ENCODE measurements around the gene ETFA.
A peak's percentile ranks its signal among the peaks of the same experiment; 100 is the strongest.

The ETFA gene

DNA sequence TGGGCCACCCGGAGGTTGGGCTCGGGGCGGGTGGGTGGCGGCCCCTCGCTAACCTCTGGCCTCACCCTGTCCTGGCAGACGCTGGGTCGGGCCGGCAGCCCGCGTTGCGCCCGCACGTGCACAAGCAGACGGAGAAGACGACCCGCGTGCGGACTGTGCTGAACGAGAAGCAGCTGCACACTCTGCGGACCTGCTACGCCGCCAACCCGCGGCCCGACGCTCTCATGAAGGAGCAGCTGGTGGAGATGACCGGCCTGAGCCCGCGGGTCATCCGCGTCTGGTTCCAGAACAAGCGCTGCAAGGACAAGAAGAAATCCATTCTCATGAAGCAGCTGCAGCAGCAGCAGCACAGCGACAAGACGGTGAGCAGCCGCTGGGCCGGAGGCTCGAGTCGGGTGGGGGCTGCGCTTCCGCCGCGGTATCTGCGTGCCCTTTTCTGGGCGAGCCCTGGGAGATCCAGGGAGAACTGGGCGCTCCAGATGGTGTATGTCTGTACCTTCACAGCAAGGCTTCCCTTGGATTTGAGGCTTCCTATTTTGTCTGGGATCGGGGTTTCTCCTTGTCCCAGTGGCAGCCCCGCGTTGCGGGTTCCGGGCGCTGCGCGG, 29.0 kb upstream of the ETFA start:
- DNase-seq (ENCODE audit: low spot score): no peak

DNA sequence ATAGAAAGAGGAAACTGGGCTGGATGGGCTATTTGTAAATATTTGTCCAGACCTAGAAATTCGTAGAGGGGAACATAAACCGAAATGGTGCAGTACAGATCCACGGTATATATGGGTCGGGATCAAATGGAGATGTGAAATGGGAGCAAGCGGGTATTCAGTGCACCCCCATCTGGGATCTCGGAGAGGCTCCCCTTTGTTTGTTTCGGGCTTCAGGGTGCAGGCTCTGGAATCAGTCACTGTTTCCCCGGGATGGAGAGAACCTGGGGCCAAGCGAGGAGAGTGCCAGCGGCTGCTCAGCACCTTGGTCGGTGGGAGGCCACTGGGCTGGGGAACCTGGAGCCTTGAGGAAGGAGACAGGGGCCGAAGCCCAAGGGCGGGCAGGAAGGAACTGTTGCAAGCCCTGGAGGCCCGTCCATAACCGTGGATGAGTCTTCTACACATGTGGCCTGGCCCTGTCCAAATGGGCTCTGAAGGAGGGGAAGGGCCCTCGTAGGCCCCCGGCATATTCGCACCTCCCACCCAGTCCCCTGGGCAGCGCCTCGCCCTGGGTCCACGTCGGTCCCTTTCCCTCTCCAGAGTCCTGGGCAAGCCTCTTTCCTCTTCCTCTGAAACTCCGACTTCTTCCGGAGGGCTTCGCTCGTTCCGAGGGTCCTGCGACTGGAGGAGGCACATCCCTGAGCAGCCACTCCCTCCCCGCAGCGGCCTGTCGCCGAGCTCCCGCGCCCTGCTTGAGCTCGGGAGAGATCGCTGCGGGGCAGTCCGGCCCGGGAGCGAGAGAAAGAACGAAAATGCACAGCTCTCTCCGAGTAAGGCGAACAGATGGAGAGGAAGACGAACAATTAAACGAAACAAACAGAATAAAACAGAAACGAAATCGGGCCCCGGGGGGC, 28.3 kb upstream of the ETFA start:
- no peak for DNase-seq (ENCODE audit: low spot score)

DNA sequence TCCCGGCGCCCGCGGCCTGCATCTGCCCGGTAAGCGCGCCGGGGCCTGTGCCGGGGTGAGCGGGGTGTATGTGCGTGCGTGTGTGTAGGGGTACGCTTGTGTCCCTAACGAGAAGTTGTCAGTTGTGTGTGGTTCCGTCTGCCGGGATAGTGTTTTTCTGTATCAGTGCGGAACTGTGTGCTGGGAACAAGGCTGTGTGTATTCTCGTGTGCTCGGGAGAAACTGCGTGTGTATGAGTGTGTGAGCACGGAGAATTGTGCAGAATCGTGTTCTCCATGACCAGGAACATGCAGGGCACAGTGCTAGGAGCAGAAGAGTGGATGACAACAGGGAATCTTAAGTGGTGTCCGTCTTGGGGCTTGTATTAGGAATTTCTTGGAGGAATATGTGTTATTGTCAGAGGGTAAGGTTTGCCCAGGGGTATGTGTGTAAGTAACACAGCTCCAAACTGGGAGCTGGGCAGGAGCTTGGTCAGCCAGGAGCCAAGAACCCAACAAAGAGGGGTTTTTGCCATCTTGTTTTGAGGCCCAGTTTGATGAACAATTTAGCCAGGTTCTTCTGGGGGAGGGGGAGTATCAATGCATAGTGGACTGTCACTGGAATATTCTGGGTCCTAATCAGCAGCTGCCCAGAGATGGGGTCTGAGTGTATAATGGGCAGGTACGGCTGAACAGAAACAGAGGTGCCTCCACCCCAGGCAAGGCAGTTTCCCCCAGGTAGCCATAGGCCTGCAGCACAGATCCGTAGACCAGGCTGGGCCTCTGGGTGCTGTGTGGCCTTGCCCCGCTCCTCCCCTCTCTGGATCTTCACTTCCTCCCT, 27.4 kb upstream of the ETFA start:
- DNase-seq (ENCODE audit: low spot score): no peak

DNA sequence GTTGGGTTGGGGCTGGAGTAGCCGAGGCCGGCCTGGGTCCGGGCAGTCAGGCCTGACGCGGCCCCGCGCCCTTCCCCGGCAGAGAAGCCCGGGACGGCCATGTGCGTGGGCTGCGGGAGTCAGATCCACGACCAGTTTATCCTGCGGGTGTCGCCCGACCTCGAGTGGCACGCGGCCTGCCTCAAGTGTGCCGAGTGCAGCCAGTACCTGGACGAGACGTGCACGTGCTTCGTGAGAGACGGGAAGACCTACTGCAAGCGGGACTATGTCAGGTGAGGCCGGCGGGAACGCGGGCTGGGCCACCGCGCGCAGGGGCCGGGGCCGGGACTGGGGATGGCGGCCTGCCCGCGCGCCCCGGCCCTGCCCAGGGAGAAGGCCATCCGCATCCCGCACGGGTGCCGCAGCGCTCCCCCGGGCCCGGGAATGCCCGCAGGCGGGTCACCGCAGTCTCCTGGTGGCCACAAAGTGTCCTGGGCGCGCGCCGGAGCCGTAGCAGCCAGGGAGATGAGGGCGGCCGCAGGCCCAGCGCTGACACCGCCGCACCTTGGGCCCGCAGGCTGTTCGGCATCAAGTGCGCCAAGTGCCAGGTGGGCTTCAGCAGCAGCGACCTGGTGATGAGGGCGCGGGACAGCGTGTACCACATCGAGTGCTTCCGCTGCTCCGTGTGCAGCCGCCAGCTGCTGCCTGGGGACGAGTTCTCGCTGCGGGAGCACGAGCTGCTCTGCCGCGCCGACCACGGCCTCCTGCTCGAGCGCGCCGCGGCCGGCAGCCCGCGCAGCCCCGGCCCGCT, 26.6 kb upstream of the ETFA start:
- DNase-seq (ENCODE audit: low spot score): no peak

DNA sequence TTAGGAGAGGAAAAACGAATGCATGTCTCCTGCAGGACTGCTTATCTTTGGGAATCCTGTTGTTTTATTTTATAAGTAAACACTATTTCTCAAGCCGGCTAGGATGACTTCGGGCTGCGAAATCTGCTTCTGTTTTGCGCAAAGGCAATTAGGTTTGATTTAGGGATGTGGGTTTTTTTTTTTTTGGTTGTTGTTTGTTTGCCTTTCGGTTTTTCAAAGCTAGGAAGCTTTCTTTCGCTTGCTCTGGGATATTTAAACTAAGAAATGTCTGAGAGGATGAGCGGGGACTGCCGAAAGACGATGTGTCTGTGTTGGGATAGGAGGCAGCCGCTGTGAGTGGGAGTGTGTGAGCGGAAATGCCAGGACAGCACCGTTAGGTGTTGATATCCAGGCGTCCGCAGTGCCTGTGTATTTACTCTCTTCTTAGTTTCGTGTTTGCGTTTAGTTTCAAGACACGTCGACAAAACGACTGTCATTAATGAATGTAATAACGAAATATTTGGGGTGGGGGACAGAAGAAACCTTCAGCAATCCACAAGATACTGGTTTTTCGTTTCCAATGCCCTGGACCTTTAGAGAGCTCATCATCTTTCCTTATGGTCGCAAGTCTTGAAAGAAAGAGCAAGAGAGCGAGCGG, 25.9 kb upstream of the ETFA start:
- DNase-seq (ENCODE audit: low spot score): peak; percentile 66

DNA sequence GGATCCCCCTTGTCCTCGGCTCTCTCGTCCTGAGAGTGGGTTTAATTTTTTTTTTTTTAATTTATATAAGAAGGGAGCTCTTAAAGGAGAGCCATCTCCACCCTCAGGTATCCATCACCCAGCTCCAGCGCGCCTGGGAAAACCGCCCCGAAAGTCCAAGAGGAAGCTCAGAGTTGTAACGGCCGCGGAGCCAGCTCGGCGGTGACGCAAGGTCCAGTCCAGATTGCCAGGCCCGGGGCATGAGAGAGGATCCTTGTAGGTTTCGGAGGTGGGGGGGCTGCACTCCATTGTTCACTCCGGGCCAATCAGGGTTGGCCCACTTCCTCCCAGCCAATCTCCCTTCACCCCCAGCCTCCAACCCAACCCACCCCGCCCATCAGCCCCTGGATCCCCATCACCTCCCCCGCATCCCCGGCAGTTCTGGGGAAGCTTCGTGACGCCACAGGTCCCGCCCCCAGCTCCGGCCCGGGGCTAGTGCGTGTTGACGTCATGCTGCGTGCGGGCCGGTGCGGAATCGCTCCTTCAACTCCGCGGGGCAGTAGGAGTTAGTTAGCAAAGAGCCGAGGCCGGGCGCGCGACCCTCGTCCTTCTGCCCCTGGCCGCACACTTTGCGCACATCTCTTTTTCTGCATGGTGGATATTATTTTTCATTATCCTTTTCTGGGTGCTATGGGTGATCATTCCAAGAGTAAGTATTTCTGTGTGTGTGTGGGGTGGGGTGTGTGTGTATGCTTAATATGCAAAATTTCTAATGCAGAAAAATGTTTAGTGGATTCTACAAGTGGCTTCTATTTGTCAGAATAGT, 25.2 kb upstream of the ETFA start, which contains the start of gene ISL2:
Gene ISL2, plus strand, starts transcription at position 520 of the 805 bp plus-strand sequence. Its CDS starts 111 bp downstream, at position 631.
- peak; percentile 99 for DNase-seq (ENCODE audit: low spot score)

DNA sequence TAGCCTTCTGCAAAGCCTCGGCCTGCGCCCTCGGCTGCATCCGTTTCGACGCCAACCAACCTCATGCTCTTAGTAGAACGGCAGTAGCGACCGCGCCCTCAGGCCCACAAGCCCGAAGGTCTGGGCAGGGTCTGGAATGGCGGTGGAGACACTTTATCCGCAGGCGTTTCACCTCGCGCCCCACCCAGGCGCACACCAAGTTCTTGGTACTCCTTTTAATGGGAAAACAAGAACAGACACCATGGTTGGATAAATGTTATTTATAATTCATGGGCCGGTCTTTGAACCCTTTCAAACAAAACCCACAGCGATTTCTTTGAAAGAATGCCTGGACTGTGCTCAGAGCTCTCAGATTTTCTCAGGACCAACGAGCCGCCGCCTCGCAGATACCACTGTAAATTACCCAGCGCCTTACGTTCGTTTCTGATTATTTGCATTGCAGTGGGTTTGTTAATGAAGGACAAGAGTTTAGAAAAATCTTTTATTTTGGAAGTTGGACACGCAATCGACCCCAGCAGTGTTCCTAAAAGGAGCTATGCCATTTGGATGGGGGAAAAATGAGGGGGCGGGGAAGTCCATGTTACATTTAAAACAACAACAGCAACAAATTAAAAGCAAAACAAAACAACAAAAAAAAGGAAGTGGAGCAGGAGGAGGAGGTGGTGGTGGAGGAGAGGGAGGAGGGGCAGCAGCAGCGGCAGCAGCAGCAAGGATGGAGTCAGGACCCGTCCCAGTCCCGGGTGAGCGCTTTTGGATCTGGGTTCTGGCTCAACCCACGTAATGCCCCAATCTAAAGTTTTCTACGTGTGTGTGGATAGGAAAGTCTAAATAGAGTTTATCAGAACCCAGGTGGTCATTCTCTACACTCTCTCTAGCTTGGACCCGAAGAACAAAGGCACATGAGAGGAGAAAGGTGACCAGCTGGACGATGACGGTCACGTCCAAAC, 24.3 kb upstream of the ETFA start:
- peak; percentile 50 for DNase-seq (ENCODE audit: low spot score)

DNA sequence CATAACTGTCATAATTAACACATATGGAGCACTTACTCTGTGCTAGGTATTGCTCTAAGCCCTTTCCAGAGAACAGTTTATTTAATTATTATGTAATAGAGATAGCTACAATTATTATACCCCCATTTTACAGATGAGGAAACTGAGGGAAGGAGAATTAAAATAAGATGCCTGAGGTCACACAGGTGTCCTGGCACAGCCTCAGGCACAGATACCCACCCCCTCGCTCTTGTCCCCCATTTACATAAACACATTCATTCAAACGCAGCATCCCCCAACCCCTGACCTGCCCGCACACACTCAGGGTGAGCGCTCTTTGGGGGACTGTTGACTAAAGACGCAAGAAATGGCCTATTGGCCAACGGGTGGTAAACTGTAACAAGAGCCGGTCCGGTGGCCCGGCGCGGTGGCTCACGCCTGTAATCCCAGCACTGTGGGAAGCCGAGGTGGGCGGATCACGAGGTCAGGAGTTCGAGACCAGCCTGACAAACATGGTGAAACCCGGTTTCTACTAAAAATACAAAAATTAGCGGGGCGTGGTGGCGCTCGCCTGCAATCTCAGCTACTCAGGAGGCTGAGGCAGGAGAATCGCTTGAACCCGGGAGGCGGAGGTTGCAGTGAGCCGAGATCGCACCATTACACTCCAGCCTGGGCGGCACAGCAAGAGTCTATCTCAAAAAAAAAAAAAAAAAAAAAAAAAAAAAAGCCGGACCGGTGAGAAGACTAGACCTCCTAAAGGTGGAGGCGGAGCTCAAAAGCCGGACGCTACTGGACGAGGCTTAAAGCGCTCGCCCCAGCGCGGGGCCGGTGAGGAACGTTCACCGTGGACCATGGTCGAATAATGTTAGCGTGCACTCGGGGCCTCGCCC, 23.4 kb upstream of the ETFA start:
- DNase-seq (ENCODE audit: low spot score): no peak

DNA sequence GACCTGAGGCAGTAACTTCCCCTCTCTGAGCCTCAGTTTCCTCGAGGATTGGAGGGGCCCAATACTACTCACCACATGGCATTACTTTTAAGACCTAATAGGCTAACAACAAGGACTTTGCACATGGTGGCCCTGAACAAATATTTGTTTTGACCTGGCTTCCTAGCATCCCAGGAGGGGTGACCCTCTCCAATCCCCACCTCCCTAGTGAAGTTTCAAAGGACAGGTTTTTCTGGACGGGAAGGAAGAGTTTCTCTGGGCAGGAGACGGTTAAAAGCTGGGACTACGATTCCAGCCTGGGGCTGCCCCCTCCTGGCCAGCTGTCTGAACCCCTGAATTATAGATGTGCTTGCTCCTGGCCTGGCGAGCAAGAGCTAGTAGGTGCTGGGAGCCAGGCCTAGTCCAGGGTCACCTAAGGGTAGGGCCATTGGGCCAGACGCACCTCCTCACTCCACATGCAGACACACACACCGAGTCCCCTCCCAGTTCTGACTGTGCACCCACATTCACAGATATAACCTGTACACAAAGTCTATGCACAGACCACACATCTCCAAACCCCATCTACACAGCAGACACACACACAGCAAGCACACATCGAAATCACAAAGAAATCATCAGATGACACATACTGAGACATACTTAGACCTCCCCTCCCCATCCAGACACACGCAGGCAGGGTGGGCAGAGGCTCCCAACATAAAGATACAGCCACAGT, 22.6 kb upstream of the ETFA start:
- no peak for DNase-seq (ENCODE audit: low spot score)

DNA sequence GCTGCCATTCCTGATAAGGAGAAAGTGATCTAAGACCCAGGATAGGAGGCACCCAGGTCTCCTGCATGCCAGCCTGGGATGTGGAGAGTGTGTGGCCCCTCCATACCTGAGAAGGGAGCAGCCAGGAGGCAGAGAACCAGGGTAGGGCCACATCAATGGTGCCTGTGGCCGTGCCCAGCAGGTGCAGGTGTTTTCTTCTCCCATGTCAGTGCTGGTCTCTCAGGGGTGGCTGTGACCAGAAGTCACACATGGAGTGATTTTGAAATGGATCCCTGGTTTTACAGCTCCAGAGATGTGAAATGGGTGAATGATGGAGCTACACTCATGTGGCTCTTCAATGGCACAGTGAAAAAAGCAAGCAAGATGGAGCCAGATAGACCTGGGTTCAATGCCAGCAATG, 22.0 kb upstream of the ETFA start:
- DNase-seq (ENCODE audit: low spot score): no peak

DNA sequence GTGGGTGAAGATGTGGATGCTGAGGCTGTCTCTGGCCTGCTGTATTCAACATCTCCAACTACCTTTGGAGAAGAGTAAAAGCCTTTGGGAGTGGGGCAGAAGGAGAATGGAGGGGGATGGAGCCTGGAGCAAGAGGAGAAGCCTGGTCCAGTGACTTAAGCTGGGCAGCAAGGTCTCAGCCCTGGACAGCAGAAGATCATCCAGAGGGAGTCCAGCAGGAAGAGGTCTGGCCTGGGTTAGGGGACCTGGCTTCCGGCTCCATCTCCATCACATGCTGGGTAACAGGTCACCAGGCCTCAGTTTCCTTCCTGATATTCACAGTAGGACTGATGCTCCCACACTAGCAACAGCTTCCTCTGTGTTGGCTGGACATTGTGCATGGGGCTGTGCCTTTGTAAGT, 21.5 kb upstream of the ETFA start:
- no peak for DNase-seq (ENCODE audit: low spot score)

DNA sequence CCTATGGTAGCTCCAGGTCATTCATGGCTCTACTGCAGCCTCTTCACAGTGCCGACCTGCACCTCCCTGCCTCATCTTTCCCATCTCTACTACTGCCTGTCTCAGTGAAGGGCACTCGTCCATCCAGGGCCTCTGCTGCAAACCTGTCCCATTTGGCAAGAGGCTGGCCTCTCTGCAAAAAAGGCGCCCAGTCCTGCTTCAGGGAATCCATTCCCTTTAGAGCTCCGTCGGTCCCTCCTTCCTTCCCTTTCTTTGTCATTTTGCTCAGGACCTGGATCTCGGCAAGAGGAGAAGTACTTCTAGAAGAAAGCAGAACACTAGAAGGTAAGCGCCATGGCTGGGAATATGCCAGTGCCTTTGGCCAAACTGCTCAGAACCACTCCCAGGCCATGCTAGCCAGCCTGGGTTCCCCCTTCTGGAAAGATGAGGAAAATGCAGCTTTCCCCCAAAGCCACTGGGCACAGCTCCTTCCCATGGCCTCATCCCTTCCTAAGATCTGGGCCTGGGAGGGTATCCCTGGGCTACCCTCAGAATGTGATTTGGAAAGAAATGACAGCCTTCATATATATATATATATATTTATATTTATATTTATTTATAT, 18.9 kb upstream of the ETFA start:
- DNase-seq (ENCODE audit: low spot score): peak; percentile 73

DNA sequence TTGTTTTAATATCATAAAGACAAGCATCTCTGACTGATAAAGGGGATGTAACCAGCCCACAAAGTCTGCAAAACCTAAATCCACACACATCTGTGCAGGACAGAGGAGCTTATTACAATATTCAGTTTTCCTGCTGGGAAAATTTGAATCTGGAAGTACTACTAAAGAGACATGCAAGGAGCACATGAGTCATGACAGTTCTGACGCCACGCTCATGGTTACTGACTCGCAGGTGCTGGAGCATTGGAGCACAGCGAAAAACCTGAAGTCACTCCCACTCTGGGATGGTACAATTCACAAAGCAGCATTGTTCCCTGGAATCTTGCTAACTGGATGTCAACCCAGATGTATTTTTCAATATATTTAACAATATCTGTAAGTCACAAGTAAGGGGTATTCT, 17.7 kb upstream of the ETFA start:
- DNase-seq (ENCODE audit: low spot score): no peak

DNA sequence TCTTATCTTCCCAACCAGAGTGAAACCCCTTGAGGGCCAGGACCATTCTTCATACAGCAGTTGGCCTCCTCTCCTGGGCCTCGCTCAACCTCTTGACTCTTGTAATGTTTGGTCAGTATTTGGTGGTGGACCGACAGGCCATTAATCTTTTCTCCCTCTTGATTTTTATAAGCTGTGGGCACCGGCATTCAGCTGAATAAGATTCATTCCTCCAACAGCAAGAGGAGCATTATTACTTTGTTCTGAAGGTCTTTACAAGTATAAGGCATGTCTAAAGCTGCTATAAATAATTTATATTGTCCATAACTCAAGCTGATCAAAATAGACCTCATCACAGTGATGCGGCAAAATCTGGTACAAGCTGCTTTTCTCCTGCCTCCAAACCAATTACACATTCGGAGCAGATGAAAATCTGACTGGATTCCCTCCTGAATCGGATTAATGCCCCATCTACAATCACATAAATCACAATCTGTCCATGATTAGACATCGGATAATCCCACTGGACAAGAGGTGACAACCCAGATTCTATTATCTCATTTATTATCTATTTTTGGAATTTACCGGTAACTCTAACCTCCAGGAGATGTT, 16.9 kb upstream of the ETFA start:
- no peak for DNase-seq (ENCODE audit: low spot score)

DNA sequence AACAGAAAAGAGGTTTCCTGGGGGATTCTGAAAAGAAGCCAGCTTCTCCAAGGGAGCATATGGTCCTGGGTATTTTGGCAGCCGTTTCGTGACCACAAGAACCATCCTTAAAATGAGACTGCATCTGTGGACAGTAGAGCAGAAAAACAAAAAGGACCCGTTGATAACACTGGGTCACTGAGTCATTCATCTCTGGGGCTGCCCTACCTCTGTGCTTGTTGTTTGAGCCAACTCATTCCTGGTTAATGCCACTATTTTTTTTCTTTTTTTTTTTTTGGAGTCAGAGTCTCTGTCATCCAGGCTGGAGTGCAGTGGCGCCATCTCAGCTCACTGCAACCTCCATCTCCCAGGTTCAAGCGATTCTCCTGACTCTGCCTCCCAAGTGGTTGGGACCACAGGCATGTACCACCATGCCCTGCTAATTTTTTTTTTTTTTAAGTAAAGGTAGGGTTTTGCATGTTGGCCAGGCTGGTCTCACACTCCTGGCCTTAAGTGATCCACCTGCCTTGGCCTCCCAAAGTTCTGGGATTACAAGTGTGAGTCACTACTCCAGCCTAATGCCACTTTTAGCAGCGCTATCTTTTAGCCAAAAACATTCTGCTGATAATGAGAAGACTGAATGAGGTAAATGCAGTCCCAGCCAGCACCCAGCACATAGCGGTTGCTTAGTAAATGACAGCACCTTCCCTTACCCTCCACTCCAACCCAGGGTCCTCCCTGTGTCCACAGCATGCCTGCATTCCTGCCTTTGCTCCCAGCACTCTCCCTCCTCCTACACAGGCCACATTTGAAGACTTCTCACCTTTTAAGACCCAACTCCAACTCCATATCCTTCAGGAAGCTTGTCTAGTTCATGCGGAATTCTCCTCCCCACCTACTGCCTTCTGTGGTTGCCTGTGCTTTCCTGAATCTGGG, 16.2 kb upstream of the ETFA start:
- DNase-seq (ENCODE audit: low spot score): no peak

DNA sequence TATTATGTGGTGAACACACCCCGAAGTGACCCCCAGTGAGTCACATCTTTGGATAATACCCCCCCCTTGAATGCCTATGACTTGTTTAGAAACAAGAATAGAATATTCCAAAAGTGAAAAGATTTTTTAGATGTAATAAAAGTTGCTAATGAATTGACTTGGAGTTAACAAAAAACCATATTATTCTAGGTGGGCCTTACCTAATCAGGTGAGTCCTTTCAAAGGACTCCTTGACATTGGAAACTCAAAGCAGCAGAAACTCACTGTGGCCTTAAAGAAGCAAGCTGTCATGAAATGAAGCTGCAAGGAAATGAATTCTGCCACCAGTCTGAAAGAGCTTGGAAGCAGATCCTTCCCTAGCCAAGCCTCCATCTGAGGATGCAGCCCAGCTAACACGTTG, 14.4 kb upstream of the ETFA start:
- DNase-seq (ENCODE audit: low spot score): no peak

Data from hepatic stellate cell (primary cell).